Right lobe of liver (tissue), 4 donors: ENCODE data around the gene GPR15LG.

Experiments
- POLR2A ChIP-seq: fragments of 450-650 bp; IDR thresholded peaks from one replicate; pipeline ENCODE4 v1.6.1; 2017; ENCODE audit warnings: antibody characterized with exemption, mild to moderate bottlenecking
- TF ChIP-seq, protein P1 (sequence below), 4 donors: fragments of 200-600 bp in 3 of 4; fragments of 450-650 bp in 1 of 4; IDR thresholded peaks; one replicate each; pipeline versions ENCODE4 v1.5.1 to v1.8.0; 2016 to 2022; ENCODE audit warnings: antibody characterized with exemption in 4 of 4, mild to moderate bottlenecking in 2 of 4
- donor health status: DM: no; HTN: no; CAD: no.
- donor health status: DM: no; HTN: no; CAD: no.
- donor health status: DM: no; HTN: yes; CAD: no.

DNA sequence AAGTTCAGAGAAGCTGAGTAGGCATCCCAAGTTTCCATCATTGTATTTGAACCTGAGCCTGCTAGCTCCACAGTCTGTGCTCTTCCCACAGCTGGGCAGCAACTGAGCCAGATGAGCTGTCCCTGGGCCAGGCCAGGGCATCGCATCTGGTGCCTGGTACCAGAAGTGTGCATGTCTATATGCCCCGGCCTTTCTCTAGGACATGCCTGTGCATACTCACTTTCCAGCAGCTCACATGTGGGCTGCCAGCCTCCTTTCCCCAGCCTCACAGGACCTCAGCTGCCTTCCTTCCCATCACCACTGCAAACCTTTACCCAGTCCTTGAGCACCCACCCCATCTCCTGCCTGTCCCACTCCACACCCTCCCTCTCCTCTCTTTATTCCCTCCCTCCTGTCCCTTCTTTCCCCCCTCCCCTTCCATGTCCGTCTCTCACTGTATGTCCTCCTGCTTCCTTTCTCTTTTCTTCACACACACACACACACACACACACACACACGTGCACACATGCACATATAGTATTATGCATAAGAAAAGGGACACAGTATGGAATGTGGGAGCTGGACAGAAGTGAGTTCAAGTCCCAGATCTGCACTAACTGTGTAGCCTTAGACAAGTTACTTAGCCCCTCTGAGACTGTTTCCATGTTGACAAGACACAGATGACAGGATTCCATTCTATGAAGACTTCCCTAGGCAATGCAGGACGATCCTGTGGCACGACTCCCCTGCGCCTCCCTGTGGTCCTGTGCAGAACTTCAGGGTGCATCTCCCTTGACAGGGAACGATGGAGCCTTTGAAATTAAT lies 31.6 kb downstream of the GPR15LG start:
- TF ChIP-seq, protein P1, sequence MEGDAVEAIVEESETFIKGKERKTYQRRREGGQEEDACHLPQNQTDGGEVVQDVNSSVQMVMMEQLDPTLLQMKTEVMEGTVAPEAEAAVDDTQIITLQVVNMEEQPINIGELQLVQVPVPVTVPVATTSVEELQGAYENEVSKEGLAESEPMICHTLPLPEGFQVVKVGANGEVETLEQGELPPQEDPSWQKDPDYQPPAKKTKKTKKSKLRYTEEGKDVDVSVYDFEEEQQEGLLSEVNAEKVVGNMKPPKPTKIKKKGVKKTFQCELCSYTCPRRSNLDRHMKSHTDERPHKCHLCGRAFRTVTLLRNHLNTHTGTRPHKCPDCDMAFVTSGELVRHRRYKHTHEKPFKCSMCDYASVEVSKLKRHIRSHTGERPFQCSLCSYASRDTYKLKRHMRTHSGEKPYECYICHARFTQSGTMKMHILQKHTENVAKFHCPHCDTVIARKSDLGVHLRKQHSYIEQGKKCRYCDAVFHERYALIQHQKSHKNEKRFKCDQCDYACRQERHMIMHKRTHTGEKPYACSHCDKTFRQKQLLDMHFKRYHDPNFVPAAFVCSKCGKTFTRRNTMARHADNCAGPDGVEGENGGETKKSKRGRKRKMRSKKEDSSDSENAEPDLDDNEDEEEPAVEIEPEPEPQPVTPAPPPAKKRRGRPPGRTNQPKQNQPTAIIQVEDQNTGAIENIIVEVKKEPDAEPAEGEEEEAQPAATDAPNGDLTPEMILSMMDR (IDR thresholded peaks at IDR 0.05): peak; percentile 30 to 54 (median 41)
- TF ChIP-seq POLR2A: no peak
